Adrenal gland (tissue), 5 donors: ENCODE results near the gene RRM2.

Experiments
- POLR2A ChIP-seq, 2 donors: fragments of 450-650 bp; IDR thresholded peaks; one replicate each; pipeline ENCODE4 v1.6.1; 2017; ENCODE audit warnings: antibody characterized with exemption in 2 of 2, mild to moderate bottlenecking in 2 of 2, moderate library complexity in 1 of 2
- TF ChIP-seq, protein P1 (sequence below), 6 experiments: fragments of 450-650 bp in 4 of 6; fragments of 200-600 bp in 2 of 6; sonication (generic) in 1 of 6; IDR thresholded peaks; 1 replicate in 5 of 6; 2 replicates in 1 of 6; pipeline versions ENCODE4 v1.5.1 to v1.8.0; 2016 to 2021; ENCODE audit warnings: antibody characterized with exemption in 6 of 6, mild to moderate bottlenecking in 2 of 6, moderate library complexity in 1 of 6
- donor health status: DM: no; HTN: no; CAD: no.

DNA sequence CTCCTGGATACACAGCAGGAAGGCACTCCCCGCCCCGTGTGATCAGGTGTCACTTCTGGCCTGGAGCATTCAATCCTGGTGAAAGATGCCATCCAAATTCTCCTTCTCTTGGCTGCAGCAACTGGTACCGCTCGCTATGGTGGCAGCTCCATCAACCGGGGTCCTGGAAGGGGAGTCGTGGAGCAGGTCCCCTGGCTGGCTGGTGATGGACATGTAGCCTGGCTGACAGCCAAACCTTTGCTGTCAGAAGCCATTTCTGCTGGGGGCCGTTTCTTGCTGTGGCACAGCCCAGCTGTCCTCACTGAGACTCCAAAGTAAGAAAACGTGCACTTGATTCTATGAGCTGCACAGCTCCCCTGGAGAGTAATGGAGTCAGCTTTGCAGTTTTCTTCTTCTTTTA is 35.2 kb upstream of the RRM2 start:
- TF ChIP-seq, protein P1, sequence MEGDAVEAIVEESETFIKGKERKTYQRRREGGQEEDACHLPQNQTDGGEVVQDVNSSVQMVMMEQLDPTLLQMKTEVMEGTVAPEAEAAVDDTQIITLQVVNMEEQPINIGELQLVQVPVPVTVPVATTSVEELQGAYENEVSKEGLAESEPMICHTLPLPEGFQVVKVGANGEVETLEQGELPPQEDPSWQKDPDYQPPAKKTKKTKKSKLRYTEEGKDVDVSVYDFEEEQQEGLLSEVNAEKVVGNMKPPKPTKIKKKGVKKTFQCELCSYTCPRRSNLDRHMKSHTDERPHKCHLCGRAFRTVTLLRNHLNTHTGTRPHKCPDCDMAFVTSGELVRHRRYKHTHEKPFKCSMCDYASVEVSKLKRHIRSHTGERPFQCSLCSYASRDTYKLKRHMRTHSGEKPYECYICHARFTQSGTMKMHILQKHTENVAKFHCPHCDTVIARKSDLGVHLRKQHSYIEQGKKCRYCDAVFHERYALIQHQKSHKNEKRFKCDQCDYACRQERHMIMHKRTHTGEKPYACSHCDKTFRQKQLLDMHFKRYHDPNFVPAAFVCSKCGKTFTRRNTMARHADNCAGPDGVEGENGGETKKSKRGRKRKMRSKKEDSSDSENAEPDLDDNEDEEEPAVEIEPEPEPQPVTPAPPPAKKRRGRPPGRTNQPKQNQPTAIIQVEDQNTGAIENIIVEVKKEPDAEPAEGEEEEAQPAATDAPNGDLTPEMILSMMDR (IDR thresholded peaks at IDR 0.05): no peak
- no peak for TF ChIP-seq POLR2A (IDR thresholded peaks at IDR 0.05)
